Upper lobe of left lung (tissue), 4 donors: Measurements from ENCODE around the gene TAF3.
"Not testable (repeated sequence)": the region's sequence is repeated elsewhere in the genome, so short reads cannot be mapped to it uniquely, and the experiment has no call there.

ENCODE experiments used
- POLR2A ChIP-seq, 4 donors: fragments of 450-650 bp; IDR thresholded peaks; one replicate each; pipeline ENCODE4 v1.5.1; 2016 to 2017; ENCODE audit warnings: antibody characterized with exemption in 4 of 4, mild to moderate bottlenecking in 2 of 4
- TF ChIP-seq, protein P1 (sequence below), 6 experiments: fragments of 450-650 bp in 4 of 6; fragments of 200-600 bp in 2 of 6; sonication (generic) in 2 of 6; IDR thresholded peaks; one replicate each; pipeline ENCODE4 v1.5.1; 2016 to 2019; ENCODE audit warnings: antibody characterized with exemption in 6 of 6

GRCh38 chr10:8031211-8031610, 212.9 kb downstream of the TAF3 start:
- TF ChIP-seq, protein P1, sequence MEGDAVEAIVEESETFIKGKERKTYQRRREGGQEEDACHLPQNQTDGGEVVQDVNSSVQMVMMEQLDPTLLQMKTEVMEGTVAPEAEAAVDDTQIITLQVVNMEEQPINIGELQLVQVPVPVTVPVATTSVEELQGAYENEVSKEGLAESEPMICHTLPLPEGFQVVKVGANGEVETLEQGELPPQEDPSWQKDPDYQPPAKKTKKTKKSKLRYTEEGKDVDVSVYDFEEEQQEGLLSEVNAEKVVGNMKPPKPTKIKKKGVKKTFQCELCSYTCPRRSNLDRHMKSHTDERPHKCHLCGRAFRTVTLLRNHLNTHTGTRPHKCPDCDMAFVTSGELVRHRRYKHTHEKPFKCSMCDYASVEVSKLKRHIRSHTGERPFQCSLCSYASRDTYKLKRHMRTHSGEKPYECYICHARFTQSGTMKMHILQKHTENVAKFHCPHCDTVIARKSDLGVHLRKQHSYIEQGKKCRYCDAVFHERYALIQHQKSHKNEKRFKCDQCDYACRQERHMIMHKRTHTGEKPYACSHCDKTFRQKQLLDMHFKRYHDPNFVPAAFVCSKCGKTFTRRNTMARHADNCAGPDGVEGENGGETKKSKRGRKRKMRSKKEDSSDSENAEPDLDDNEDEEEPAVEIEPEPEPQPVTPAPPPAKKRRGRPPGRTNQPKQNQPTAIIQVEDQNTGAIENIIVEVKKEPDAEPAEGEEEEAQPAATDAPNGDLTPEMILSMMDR (IDR thresholded peaks at IDR 0.05): not testable (repeated sequence)
- not testable (repeated sequence) for TF ChIP-seq POLR2A (IDR thresholded peaks at IDR 0.05)
